UCSD-AML1 (cell line): ENCODE results near the gene GPR25.

Experiments used
- DNase-seq: peaks from one replicate; lab custom pipeline; 2025; ENCODE audit not compliant: unreplicated experiment; lab: John Stamatoyannopoulos, UW

GPR25 gene

GRCh38 chr1:200872446-200873115, at the start of gene GPR25:
GPR25 (plus strand) TSS chr1:200872981; CDS start chr1:200873038, 57 bp downstream.
- no peak for DNase-seq

GRCh38 chr1:200831091-200831490, 41.7 kb upstream of the GPR25 start:
- no peak for DNase-seq

GRCh38 chr1:200834383-200834782, 38.4 kb upstream of the GPR25 start:
- DNase-seq = no peak

GRCh38 chr1:200836213-200836612, 36.6 kb upstream of the GPR25 start:
- no peak for DNase-seq

GRCh38 chr1:200837931-200838571, 34.7 kb upstream of the GPR25 start:
- DNase-seq = no peak

GRCh38 chr1:200838676-200839445, 33.9 kb upstream of the GPR25 start:
- no peak for DNase-seq

GRCh38 chr1:200845360-200845759, 27.4 kb upstream of the GPR25 start:
- no peak for DNase-seq

- DNase-seq = no peak
These were observed 26.4 kb upstream of the GPR25 start for GRCh38 chr1:200846398-200846797.

GRCh38 chr1:200849430-200849829, 23.4 kb upstream of the GPR25 start:
- DNase-seq = no peak

GRCh38 chr1:200850554-200850953, 22.2 kb upstream of the GPR25 start:
- DNase-seq = no peak

GRCh38 chr1:200856716-200857357, 15.9 kb upstream of the GPR25 start:
- no peak for DNase-seq

- no peak for DNase-seq
These were observed 15.0 kb upstream of the GPR25 start for GRCh38 chr1:200857804-200858203.

GRCh38 chr1:200861937-200862647, 10.7 kb upstream of the GPR25 start:
- DNase-seq = no peak

GRCh38 chr1:200862713-200863415, 9.9 kb upstream of the GPR25 start:
- DNase-seq = no peak

GRCh38 chr1:200866116-200866515, 6.7 kb upstream of the GPR25 start:
- no peak for DNase-seq

GRCh38 chr1:200866521-200866920, 6.3 kb upstream of the GPR25 start:
- no peak for DNase-seq

- DNase-seq = no peak
These were observed 5.6 kb upstream of the GPR25 start for GRCh38 chr1:200867018-200867811.

- DNase-seq = no peak
These were observed 3.4 kb upstream of the GPR25 start for GRCh38 chr1:200869376-200869752.

- DNase-seq = no peak
These were observed 2.9 kb upstream of the GPR25 start for GRCh38 chr1:200869753-200870391.
